GM12878 (cell line): Measurements from ENCODE around the gene POU2AF2. TPM values are rescaled to one million over a fixed set of nuclear protein-coding genes. Genes with fewer than 3 reads are reported as not detected.

Experiments used
- ATAC-seq: fragments of 200-7000 bp; cut with Tn5 transposase; 3 replicates; pipeline ENCODE4 v1.9.1; 2020; ENCODE audit warnings: mild to moderate bottlenecking, moderate library complexity
- BruUV-seq: library from RNA; stranded (reverse); fragments of 400-500 nt; replicated peaks from 2 replicates; lab custom pipeline; 2021; lab: Mats Ljungman, UMichigan
- CTCF ChIA-PET: fragments of 300-600 bp; sonication (Branson Sonifier 250); formaldehyde crosslinking; extraction: SDS; loops from one replicate; lab custom pipeline; 2021; ENCODE audit warnings: inconsistent platforms; lab: Yijun Ruan, JAX
- POLR2A ChIA-PET: fragments of 350-600 bp; formaldehyde crosslinking; extraction: SDS; loops from one replicate; lab custom pipeline; 2021; ENCODE audit warnings: inconsistent platforms; lab: Charles Lee
- RAD21 ChIA-PET: fragments of 300-600 bp; sonication (Branson Sonifier 250); formaldehyde crosslinking; loops from one replicate; lab custom pipeline; 2023; ENCODE audit warnings: antibody characterized with exemption; ENCODE audit not compliant: unreplicated experiment; lab: Charles Lee
- SMC1A ChIA-PET: fragments of 300-600 bp; sonication (Branson Sonifier 250); formaldehyde crosslinking; loops from one replicate; lab custom pipeline; 2023; ENCODE audit not compliant: unreplicated experiment, uncharacterized antibody; lab: Charles Lee
- DNase-seq: peaks from one replicate; pipeline ENCODE4 v3.0.0-alpha.2; 2011; ENCODE audit warnings: low read depth, low spot score
- FAIRE-seq: peaks from 3 replicates; lab custom pipeline; 2011; peaks lifted over from hg19 to GRCh38; lab: Jason Lieb, UNC
- H2AFZ ChIP-seq: 2 replicates; pipeline ENCODE4 v1.6.0; 2011; ENCODE audit warnings: low read depth, low read length, control low read depth; ENCODE audit not compliant: control insufficient read depth
- H3K27ac ChIP-seq: 2 replicates; pipeline ENCODE4 v1.5.1; 2011; ENCODE audit warnings: control low read depth; ENCODE audit not compliant: control insufficient read depth, insufficient read depth
- H3K27me3 ChIP-seq, 2 experiments: replicated peaks in 1 of 2; 2 replicates each; pipeline versions ENCODE4 v1.6.0 to v1.6.1; 2011; ENCODE audit warnings: low read length in 1 of 2; ENCODE audit not compliant: control insufficient read depth in 2 of 2, insufficient read depth in 2 of 2
- H3K36me3 ChIP-seq, 2 experiments: 2 replicates each; pipeline ENCODE4 v1.5.1; 2011; ENCODE audit warnings: low read length in 1 of 2; ENCODE audit not compliant: control insufficient read depth in 2 of 2, insufficient read depth in 2 of 2
- H3K4me1 ChIP-seq: 2 replicates; pipeline ENCODE4 v1.6.1; 2011; ENCODE audit warnings: mild to moderate bottlenecking, low read length, moderate library complexity, mixed read lengths; ENCODE audit not compliant: control insufficient read depth, insufficient read depth
- H3K4me2 ChIP-seq: 2 replicates; pipeline ENCODE4 v1.6.0; 2011; ENCODE audit warnings: control low read depth; ENCODE audit not compliant: control insufficient read depth, insufficient read depth
- H3K4me3 ChIP-seq: fragments of 200-600 bp; sonication (generic); 2 replicates; pipeline ENCODE4 v1.5.1; 2016
- H3K79me2 ChIP-seq: 2 replicates; pipeline ENCODE4 v1.6.0; 2011; ENCODE audit warnings: low read length; ENCODE audit not compliant: control insufficient read depth, insufficient read depth
- H3K9ac ChIP-seq: 2 replicates; pipeline ENCODE4 v1.8.0; 2011; ENCODE audit warnings: low read length, control low read depth, mixed read lengths; ENCODE audit not compliant: control insufficient read depth, insufficient read depth
- H3K9me3 ChIP-seq: replicated peaks from 3 replicates; pipeline ENCODE4 v1.5.1; 2011; ENCODE audit warnings: mild to moderate bottlenecking, low read length; ENCODE audit not compliant: control insufficient read depth, insufficient read depth
- H4K20me1 ChIP-seq: 2 replicates; pipeline ENCODE4 v1.6.0; 2011; ENCODE audit not compliant: control insufficient read depth, insufficient read depth
- ATF7 ChIP-seq: fragments of 450-650 bp; IDR thresholded peaks from 2 replicates; pipeline ENCODE4 v1.6.1; 2016; ENCODE audit warnings: low read depth, mild to moderate bottlenecking
- BHLHE40 ChIP-seq, 2 experiments: fragments of 450-650 bp in 1 of 2; IDR thresholded peaks; 2 replicates each; pipeline ENCODE4 v1.6.1; 2011 to 2017; ENCODE audit warnings: low read depth in 2 of 2, borderline replicate concordance in 1 of 2, improper control_type of control experiment in 1 of 2, low read length in 1 of 2, mild to moderate bottlenecking in 1 of 2
- E2F4 ChIP-seq: IDR thresholded peaks from 2 replicates; pipeline ENCODE4 v1.6.1; 2012; ENCODE audit warnings: low read depth, low read length, improper control_type of control experiment
- FOS ChIP-seq: IDR thresholded peaks from 3 replicates; pipeline ENCODE4 v1.6.1; 2011; ENCODE audit warnings: borderline replicate concordance; ENCODE audit not compliant: insufficient read length; ENCODE audit errors: extremely low read depth
- FOXM1 ChIP-seq: IDR thresholded peaks from 2 replicates; pipeline ENCODE4 v1.6.1; 2012; ENCODE audit warnings: low read depth, mild to moderate bottlenecking, inconsistent platforms, low read length, moderate library complexity
- HDGF ChIP-seq: fragments of 450-650 bp; IDR thresholded peaks from 2 replicates; pipeline ENCODE4 v1.6.1; 2016; ENCODE audit warnings: antibody characterized with exemption
- MYB ChIP-seq: fragments of 150-350 bp; IDR thresholded peaks from 2 replicates; pipeline ENCODE4 v1.6.1; 2014; ENCODE audit warnings: mild to moderate bottlenecking, low read depth, low read length, borderline replicate concordance
- NBN ChIP-seq: fragments of 450-650 bp; IDR thresholded peaks from 2 replicates; pipeline ENCODE4 v1.6.1; 2016
- NFYA ChIP-seq: IDR thresholded peaks from 2 replicates; pipeline ENCODE4 v1.6.1; 2011; ENCODE audit warnings: low read depth, mild to moderate bottlenecking, low read length, improper control_type of control experiment, borderline replicate concordance
- NKRF ChIP-seq: fragments of 450-650 bp; conservative IDR thresholded peaks from 2 replicates; pipeline ENCODE4 v1.6.1; 2017; ENCODE audit warnings: mild to moderate bottlenecking, moderate library complexity
- POLR2A ChIP-seq: IDR thresholded peaks from 2 replicates; pipeline ENCODE4 v1.6.1; 2011; ENCODE audit warnings: low read depth, mild to moderate bottlenecking, low read length
- SUPT20H ChIP-seq: IDR thresholded peaks from 2 replicates; pipeline ENCODE4 v1.6.1; 2011; ENCODE audit warnings: low read depth, mild to moderate bottlenecking, low read length, moderate library complexity, borderline replicate concordance; ENCODE audit not compliant: control insufficient read depth
- USF1 ChIP-seq: IDR thresholded peaks from 2 replicates; pipeline ENCODE4 v1.6.1; 2011; ENCODE audit warnings: borderline replicate concordance, low read depth, mild to moderate bottlenecking, moderate library complexity, mixed read lengths, low read length; ENCODE audit not compliant: insufficient read depth; ENCODE audit errors: extremely low read length
- ZBTB33 ChIP-seq: fragments of 450-650 bp; IDR thresholded peaks from 2 replicates; pipeline ENCODE4 v1.6.1; 2017; ENCODE audit warnings: mild to moderate bottlenecking
- WGBS: methylation state at CpG from one replicate; pipeline ENCODE4 v1.1.6; 2016; ENCODE audit warnings: low lambda C conversion rate; ENCODE audit not compliant: insufficient replicate concordance, insufficient coverage; ENCODE audit errors: missing lambda C conversion rate; 5-methylcytosine and 5-hydroxymethylcytosine counted together
- in situ Hi-C: fragments of 300-500 bp; cut with MboI; formaldehyde crosslinking; loops from 9 replicates; pipeline ENCODE4 v1.14.3; 2018; ENCODE audit warnings: mixed read lengths
- intact Hi-C: fragments of 100-400 bp; cut with micrococcal nuclease; formaldehyde crosslinking; loops from one replicate; pipeline ENCODE4 v1.14.2; 2022; ENCODE audit not compliant: unreplicated experiment
- polyA plus RNA-seq, 11 experiments: library from polyadenylated mRNA; depleted of rRNA in 4 of 11; unstranded in 6 of 11; stranded (reverse) in 5 of 11; fragments of >200 nt; fragmentation: Nextera tagmentation in 4 of 11; fragmentation: Illumina TruSeq in 1 of 11; extraction: Ambion mirVana in 4 of 11; extraction: Trizol in 1 of 11; gene quantifications; 1 replicate in 1 of 11; 2 replicates in 10 of 11; pipeline versions ENCODE4 v1.2.1 to v1.2.3, GENCODE V29; 2011 to 2016; ENCODE audit warnings: inconsistent platforms in 2 of 11, missing spikeins in 2 of 11, low read depth in 1 of 11
- total RNA-seq, 4 experiments: library from RNA; depleted of rRNA in 3 of 4; stranded (reverse); fragments of >200 nt in 3 of 4; fragmentation: Illumina TruSeq in 1 of 4; extraction: Trizol in 1 of 4; gene quantifications; 2 replicates each; pipeline versions ENCODE4 v1.2.1 to v1.2.3, GENCODE V29; 2013 to 2021
- TF ChIP-seq, protein P1 (sequence below): fragments of 450-650 bp; IDR thresholded peaks from 2 replicates; pipeline ENCODE4 v1.6.1; 2017; ENCODE audit warnings: mild to moderate bottlenecking, moderate library complexity

Gene POU2AF2
- total and polyA plus RNA-seq, 10 of the 15 experiments (the other 5 are each of a cell fraction or from before 2014, with no cell fraction given) = not detected

DNA sequence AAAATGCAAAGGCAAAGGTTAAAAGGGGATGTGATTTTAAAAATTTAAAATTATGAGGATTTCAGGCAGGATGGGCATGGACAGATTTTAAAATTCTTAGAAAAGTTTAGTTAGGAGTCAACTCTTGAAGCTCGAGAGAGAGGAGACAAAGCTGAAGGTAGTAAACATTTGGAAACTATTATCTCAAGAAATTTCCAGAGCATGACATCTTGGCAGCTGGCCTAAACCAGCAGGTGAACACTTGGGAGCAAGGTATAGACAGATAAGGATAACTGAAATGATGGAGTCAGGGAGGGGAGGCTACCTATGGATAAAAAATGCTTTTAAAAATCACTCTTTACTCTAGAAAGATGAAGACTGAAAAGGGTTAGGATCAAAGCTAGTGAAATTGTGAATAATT lies 66.6 kb downstream of the POU2AF2 start:
- H3K4me1 ChIP-seq = no peaks in the 10 kb centered on the region
- H3K4me3 ChIP-seq = no peak overlapping the region
- FAIRE-seq (no peak), ATAC-seq (no peak), DNase-seq (no peak)
- no TSS peak for BruUV-seq
- 5% methylated on average over 1 of the region's 1 CpG for WGBS
- no peaks in the 10 kb centered on the region for H3K9me3 ChIP-seq
- SMC1A ChIA-PET = no interaction called here
- H4K20me1 ChIP-seq = no peaks in the 10 kb centered on the region
- intact Hi-C loops (no loop called here), in situ Hi-C loops (no loop called here)
- no peaks in the 10 kb centered on the region for H3K36me3 ChIP-seq
- RAD21 ChIA-PET = interaction anchor here (0.5 kb wide), 1 partner anchor 29 kb away, joined by 3 read pairs; no protein-coding TSS in a partner anchor
- CTCF ChIA-PET = interaction anchor here (1.1 to 1.7 kb wide), 3 partner anchors 8 to 138 kb away, joined by 3 read pairs; no protein-coding TSS in a partner anchor
- H3K27me3 ChIP-seq = no peaks in the 10 kb centered on the region; a peak in 1 of 4 replicates
- no peak overlapping the region for H2AFZ ChIP-seq
- H3K9ac ChIP-seq = no peak overlapping the region
- POLR2A ChIA-PET = no interaction called here
- no peak overlapping the region for H3K4me2 ChIP-seq
- no peaks in the 10 kb centered on the region for H3K79me2 ChIP-seq
- H3K27ac ChIP-seq = no peak overlapping the region
- TF ChIP-seq, protein P1, sequence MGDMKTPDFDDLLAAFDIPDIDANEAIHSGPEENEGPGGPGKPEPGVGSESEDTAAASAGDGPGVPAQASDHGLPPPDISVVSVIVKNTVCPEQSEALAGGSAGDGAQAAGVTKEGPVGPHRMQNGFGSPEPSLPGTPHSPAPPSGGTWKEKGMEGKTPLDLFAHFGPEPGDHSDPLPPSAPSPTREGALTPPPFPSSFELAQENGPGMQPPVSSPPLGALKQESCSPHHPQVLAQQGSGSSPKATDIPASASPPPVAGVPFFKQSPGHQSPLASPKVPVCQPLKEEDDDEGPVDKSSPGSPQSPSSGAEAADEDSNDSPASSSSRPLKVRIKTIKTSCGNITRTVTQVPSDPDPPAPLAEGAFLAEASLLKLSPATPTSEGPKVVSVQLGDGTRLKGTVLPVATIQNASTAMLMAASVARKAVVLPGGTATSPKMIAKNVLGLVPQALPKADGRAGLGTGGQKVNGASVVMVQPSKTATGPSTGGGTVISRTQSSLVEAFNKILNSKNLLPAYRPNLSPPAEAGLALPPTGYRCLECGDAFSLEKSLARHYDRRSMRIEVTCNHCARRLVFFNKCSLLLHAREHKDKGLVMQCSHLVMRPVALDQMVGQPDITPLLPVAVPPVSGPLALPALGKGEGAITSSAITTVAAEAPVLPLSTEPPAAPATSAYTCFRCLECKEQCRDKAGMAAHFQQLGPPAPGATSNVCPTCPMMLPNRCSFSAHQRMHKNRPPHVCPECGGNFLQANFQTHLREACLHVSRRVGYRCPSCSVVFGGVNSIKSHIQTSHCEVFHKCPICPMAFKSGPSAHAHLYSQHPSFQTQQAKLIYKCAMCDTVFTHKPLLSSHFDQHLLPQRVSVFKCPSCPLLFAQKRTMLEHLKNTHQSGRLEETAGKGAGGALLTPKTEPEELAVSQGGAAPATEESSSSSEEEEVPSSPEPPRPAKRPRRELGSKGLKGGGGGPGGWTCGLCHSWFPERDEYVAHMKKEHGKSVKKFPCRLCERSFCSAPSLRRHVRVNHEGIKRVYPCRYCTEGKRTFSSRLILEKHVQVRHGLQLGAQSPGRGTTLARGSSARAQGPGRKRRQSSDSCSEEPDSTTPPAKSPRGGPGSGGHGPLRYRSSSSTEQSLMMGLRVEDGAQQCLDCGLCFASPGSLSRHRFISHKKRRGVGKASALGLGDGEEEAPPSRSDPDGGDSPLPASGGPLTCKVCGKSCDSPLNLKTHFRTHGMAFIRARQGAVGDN = no peak
- no peak for TF ChIP-seq BHLHE40 (IDR thresholded peaks at IDR 0.05; ENCODE audit: borderline replicate concordance in 1 of 2, low read depth in 2 of 2, low read length in 1 of 2)
- TF ChIP-seq ATF7 = no peak
- TF ChIP-seq NBN = no peak
- no peak for TF ChIP-seq USF1
- no peak for TF ChIP-seq MYB
- no peak for TF ChIP-seq POLR2A
- TF ChIP-seq SUPT20H = no peak
- TF ChIP-seq ZBTB33 = no peak
- TF ChIP-seq FOS = no peak
- TF ChIP-seq HDGF = no peak
- TF ChIP-seq NFYA = no peak
- TF ChIP-seq FOXM1 = no peak
- TF ChIP-seq E2F4 = no peak
- no peak for TF ChIP-seq NKRF
